ENCODE data around the gene NUCB1. TPM values are rescaled to one million over a fixed set of nuclear protein-coding genes. Genes with fewer than 3 reads are reported as not detected.
"Not testable (repeated sequence)": the region's sequence is repeated elsewhere in the genome, so short reads cannot be mapped to it uniquely, and the experiment has no call there.

NUCB1 gene
- total RNA-seq, 1 donor from 2014 or later: 159 TPM

DNA sequence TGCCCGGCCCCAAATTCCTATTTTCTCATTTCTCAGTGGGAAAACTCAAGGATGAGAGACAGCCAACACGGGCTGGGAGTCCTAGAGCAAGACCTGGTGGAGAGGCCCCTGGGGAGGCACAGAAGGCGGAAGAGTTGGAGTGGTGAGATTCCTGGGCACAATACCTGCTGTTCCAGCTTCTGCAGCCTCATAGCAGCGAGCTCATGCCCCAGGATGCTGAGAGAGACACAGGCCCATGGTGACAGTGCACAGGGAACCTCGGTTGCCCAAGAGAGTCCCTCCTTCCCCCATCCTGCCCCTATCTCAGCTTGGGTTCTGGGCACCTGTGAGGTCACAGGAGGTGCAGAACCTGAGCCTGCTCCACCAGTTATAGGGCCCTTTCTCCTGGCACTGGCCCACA lies 2.9 kb upstream of the NUCB1 start:
- Mint-ChIP-seq H3K4me1 (peaks cover 23% of the 10 kb centered on the region), H3K27ac (no peak overlapping the region), H3K4me3 (peak overlapping the region; percentile 56), H3K27me3 (ENCODE audit: low read depth) (no peaks in the 10 kb centered on the region), H3K36me3 (peaks cover 2% of the 10 kb centered on the region), H3K9me3 (no peaks in the 10 kb centered on the region)
- TF ChIP-seq, protein P1, sequence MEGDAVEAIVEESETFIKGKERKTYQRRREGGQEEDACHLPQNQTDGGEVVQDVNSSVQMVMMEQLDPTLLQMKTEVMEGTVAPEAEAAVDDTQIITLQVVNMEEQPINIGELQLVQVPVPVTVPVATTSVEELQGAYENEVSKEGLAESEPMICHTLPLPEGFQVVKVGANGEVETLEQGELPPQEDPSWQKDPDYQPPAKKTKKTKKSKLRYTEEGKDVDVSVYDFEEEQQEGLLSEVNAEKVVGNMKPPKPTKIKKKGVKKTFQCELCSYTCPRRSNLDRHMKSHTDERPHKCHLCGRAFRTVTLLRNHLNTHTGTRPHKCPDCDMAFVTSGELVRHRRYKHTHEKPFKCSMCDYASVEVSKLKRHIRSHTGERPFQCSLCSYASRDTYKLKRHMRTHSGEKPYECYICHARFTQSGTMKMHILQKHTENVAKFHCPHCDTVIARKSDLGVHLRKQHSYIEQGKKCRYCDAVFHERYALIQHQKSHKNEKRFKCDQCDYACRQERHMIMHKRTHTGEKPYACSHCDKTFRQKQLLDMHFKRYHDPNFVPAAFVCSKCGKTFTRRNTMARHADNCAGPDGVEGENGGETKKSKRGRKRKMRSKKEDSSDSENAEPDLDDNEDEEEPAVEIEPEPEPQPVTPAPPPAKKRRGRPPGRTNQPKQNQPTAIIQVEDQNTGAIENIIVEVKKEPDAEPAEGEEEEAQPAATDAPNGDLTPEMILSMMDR (IDR thresholded peaks at IDR 0.05; ENCODE audit: unreplicated experiment): no peak
- no peak for DNase-seq (ENCODE audit: low spot score in 2 of 2, unreplicated experiment in 2 of 2)

DNA sequence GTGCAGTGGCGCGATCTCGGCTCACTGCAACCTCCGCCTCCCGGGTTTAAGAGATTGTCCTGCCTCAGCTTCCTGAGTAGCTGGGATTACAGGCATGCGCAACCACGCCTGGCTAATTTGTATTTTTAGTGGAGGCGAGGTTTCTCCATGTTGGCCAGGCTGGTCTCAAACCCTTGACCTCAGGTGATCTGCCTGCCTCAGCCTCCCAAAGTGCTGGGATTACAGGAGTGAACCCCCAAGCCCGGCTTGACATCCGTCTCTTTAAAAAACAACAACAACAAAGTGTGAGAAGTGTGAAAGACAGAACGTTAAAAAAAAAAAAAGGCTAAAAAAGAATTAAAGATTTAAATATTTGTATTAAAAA lies 744 bp upstream of the NUCB1 start:
- Mint-ChIP-seq H3K4me3 (peak overlapping the region; percentile 96), H3K4me1 (peaks cover 22% of the 10 kb centered on the region), H3K27ac (peak overlapping the region; percentile 90)
- H3K27me3 Mint-ChIP-seq (ENCODE audit: low read depth); H3K9me3 Mint-ChIP-seq; DNase-seq (ENCODE audit: low spot score in 2 of 2, unreplicated experiment in 2 of 2); H3K36me3 Mint-ChIP-seq: not testable (repeated sequence)

DNA sequence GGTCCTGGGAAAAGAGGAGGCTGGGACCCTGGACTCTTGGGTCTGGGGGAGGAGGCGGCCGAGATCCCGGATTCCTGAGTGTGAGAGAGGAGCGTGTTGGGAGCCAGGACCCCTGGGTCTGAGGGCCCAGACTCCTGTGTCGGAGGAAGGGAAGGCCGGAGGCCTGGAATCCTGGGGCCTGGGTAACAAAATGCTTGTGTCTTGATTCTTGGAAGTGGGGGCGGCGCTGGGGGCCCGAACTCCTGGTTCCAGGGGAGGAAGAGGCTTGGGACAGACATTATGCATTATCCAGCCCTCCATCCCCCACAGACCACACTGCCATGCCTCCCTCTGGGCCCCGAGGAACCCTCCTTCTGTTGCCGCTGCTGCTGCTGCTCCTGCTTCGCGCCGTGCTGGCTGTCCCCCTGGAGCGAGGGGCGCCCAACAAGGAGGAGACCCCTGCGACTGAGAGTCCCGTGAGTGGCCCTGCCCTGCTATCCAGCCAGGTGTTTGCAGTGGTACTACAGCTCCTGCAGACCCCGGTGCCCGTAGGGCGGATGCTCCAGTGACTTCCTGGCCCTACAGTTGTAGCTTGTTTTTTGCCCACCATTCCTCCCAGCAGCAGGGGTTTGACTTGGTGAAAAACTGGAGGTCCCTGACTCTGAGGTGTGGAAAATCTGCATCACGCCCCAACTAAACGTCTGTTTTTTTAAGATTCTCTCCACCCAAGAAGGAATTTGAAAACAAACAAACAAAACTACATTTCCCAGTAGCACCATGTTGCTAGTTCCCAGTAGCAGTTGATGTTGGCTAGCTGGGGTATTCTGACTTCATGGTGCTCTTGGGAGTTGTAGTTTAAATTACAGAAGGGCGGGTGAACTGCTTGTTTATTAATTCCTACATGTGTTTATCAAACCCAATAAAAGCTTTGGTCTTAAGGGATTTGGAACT lies 630 bp downstream of the NUCB1 start:
- no peaks in the 10 kb centered on the region for H3K9me3 Mint-ChIP-seq
- H3K27me3 Mint-ChIP-seq (ENCODE audit: low read depth): no peaks in the 10 kb centered on the region
- DNase-seq (ENCODE audit: low spot score in 2 of 2, unreplicated experiment in 2 of 2): no peak
- H3K4me1 Mint-ChIP-seq: peaks cover 22% of the 10 kb centered on the region
- H3K36me3 Mint-ChIP-seq: peaks cover 18% of the 10 kb centered on the region
- peak overlapping the region; percentile 96 for H3K4me3 Mint-ChIP-seq
- TF ChIP-seq, protein P1 (IDR thresholded peaks at IDR 0.05; ENCODE audit: unreplicated experiment): no peak
- H3K27ac Mint-ChIP-seq: peak overlapping the region; percentile 98

DNA sequence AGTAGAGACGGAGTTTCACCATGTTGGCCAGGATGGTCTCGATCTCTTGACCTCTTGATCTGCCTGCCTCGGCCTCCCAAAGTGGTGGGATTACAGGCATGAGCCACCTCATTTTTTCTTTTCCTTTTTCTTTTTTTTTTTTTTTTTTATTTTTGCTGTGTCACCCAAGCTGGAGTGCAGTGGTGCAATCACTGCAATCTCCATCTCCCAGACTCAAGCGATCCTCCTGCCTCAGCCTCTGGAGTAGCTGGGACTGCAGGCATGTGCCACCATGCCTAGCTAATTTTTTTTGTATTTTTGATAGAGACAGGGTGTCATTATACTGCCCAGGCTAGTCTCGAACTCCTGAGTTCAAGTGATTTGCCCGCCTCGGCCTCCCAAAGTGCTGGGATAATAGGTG lies 2.2 kb downstream of the NUCB1 start:
- DNase-seq (ENCODE audit: low spot score in 2 of 2, unreplicated experiment in 2 of 2): not testable (repeated sequence)

DNA sequence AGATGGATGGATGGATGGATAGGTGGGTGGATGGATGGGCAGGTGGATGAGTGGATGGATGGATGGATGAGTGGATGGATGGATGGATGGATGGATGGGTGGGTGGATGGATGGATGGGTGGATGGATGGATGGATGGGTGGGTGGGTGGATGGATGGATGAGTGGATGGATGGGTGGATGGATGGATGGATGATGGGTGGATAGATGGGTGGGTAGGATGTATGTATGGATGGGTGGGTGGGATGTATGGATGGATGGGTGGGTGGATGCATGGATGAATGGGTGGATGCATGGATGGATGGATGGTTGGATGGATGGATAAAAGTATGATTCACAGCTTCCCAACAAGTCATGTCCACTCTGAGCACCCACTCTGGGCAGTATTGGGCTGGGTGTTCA lies 3.7 kb downstream of the NUCB1 start:
- H3K4me3 Mint-ChIP-seq; H3K27me3 Mint-ChIP-seq (ENCODE audit: low read depth); H3K27ac Mint-ChIP-seq; DNase-seq (ENCODE audit: low spot score in 2 of 2, unreplicated experiment in 2 of 2); H3K9me3 Mint-ChIP-seq: not testable (repeated sequence)
- Mint-ChIP-seq H3K36me3 (peaks cover 33% of the 10 kb centered on the region), H3K4me1 (peaks cover 18% of the 10 kb centered on the region)

More for the DNA sequence above, 2.2 kb downstream of the NUCB1 start:
- not testable (repeated sequence) for H3K9me3 Mint-ChIP-seq; H3K27me3 Mint-ChIP-seq (ENCODE audit: low read depth); H3K27ac Mint-ChIP-seq
- Mint-ChIP-seq H3K36me3 (peaks cover 28% of the 10 kb centered on the region), H3K4me1 (peaks cover 18% of the 10 kb centered on the region), H3K4me3 (peak overlapping the region; percentile 24)

DNA sequence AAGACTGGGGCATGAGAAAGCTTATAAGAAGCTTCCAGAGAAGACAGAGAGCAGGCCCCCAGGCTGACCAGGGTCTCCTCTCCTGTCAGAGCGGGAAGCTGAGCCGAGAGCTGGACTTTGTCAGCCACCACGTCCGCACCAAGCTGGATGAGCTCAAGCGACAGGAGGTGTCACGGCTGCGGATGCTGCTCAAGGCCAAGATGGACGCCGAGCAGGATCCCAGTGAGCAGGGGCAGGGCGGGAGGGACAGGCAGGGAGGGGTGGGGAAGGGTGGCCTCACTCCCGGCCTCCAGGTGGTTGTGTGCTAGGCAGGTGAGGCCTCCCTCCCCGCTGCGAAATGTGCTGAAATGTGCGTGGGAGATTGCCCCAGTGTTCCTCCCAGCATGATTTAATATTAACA lies 5.6 kb downstream of the NUCB1 start:
- Mint-ChIP-seq H3K4me1 (peaks cover 8% of the 10 kb centered on the region), H3K36me3 (peaks cover 40% of the 10 kb centered on the region), H3K27ac (no peak overlapping the region), H3K27me3 (ENCODE audit: low read depth) (no peaks in the 10 kb centered on the region), H3K4me3 (no peak overlapping the region), H3K9me3 (no peaks in the 10 kb centered on the region)
- DNase-seq (ENCODE audit: low spot score in 2 of 2, unreplicated experiment in 2 of 2): no peak
- TF ChIP-seq, protein P1 (IDR thresholded peaks at IDR 0.05; ENCODE audit: unreplicated experiment): no peak

DNA sequence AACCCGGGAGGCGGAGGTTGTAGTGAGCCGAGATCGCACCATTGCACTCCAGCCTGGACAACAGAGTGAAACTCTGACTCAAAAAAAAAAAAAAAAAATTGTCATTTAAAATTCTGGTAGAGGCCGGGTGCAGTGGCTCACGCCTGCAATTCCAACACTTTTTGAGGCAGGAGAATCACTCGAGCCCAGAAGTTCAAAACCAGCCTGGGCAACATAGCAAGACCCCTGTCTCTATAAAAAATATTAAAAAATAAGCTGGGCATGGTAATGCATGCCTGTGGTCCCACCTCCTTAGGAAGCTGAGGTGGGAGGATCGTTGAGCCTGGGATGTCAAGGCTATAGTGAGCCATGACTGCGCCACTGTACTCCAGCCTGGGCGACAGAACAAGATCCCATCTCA lies 6.2 kb downstream of the NUCB1 start:
- DNase-seq (ENCODE audit: low spot score in 2 of 2, unreplicated experiment in 2 of 2): no peak
- H3K27ac Mint-ChIP-seq: no peak overlapping the region
- TF ChIP-seq, protein P1 (IDR thresholded peaks at IDR 0.05; ENCODE audit: unreplicated experiment): no peak
- H3K36me3 Mint-ChIP-seq: peaks cover 44% of the 10 kb centered on the region
- H3K9me3 Mint-ChIP-seq: no peaks in the 10 kb centered on the region
- H3K4me3 Mint-ChIP-seq: no peak overlapping the region
- no peaks in the 10 kb centered on the region for H3K27me3 Mint-ChIP-seq (ENCODE audit: low read depth)
- H3K4me1 Mint-ChIP-seq: peaks cover 2% of the 10 kb centered on the region

Data from mesothelial cell of epicardium (in vitro differentiated cells).